SK-N-MC (cell line): Measurements from ENCODE around the gene GNAT1.

Experiments used
- EZH2 ChIP-seq: fragments of 200-600 bp; sonication (generic); IDR thresholded peaks from one replicate; pipeline ENCODE4 v1.6.1; 2017; ENCODE audit warnings: antibody characterized with exemption
- POLR2AphosphoS5 ChIP-seq: IDR thresholded peaks from 2 replicates; pipeline ENCODE4 v1.6.1; 2012; ENCODE audit warnings: mild to moderate bottlenecking, low read depth, low read length, borderline replicate concordance

DNA sequence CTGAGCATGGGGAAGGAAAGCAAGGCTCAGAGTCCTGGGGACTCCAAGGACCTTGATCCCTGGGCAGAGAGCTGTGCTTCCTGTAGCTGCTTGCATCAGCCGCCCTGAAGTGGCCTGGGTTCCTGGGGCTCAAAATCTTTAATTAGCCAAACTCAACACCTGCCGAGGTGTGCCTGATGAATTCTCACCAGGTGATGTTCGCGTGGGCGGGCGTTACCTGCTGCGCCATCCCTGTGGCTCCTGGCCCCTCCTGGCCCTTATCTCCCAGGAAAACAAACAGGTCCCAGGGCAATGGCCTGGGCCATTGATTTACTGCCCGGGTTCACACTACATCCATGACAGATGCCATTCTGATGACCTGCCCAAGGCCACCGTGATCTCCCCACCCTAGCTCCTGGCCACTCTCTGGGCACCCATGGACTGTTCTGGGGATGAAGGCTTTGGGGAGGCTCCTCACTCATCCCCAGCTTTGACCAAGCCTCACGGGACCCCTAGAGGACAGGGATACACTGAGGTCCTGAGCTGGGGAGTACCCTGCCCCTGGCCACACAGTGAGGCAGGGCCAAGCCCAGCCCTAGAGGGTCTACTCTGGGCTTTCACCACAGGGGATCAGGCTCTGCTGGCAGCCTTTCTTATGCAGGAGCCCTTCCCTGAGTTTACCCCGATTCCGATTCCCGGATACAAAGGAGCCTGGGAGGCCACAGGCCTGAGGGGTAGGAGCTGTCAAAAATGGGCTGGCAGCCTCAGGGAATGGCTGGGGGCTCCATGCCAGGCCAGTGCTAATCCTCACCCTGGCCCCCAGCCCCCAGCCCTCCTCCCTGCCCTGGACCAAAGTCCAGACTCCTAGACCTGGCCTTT, 19.3 kb downstream of the GNAT1 start:
- TF ChIP-seq EZH2 (no peak), POLR2AphosphoS5 (no peak)
